HG03439 (cell line): Measurements from ENCODE around the gene FOXD4L3.
"Not testable (repeated sequence)": the region's sequence is repeated elsewhere in the genome, so short reads cannot be mapped to it uniquely, and the experiment has no call there.

Experiments used
- ATAC-seq: cut with Tn5 transposase; IDR thresholded peaks from one replicate; pipeline ENCODE4 v1.9.1; 2021; ENCODE audit warnings: mild to moderate bottlenecking, moderate library complexity; ENCODE audit not compliant: unreplicated experiment

Gene FOXD4L3

GRCh38 chr9:68343992-68344391, 41.3 kb downstream of the FOXD4L3 start:
- ATAC-seq: not testable (repeated sequence)

- not testable (repeated sequence) for ATAC-seq
These were observed 49.0 kb downstream of the FOXD4L3 start for GRCh38 chr9:68351689-68352088.
